ENCODE measurements around the gene ST6GALNAC3. TPM values are rescaled to one million over a fixed set of nuclear protein-coding genes. Genes with fewer than 3 reads are reported as not detected.

The ST6GALNAC3 gene
- total RNA-seq, 1 donor from 2014 or later, result 62.3 TPM

DNA sequence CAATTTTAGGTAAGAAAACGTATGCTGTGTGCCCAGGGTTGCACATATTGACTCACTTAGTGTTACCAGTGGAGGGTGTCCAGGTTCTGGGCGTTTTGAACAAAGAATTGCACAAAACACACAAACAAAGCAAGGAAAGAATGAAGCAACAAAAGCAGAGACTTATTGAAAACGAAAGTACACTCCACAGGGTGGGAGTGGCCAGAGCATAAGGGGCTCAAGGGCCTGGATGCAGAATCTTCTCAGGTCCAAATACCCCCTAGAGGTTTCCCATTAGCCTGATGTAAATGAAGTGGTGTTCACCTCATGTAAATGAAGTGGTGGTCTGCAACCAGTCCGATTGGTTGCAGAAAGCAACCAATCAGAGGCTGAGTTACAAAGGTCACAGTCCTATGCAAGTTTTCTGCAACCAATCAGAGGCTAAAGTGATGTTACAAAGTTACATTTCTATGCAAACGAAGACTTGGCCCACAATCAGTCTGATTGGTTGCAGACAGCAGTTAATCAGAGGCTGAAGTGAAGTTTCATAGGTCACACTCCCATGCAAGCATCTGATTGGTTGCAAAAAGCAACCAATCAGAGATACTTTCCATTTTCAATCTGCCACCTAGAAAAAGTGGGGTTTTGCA lies 228.3 kb downstream of the ST6GALNAC3 start:
- TF ChIP-seq, protein P1, sequence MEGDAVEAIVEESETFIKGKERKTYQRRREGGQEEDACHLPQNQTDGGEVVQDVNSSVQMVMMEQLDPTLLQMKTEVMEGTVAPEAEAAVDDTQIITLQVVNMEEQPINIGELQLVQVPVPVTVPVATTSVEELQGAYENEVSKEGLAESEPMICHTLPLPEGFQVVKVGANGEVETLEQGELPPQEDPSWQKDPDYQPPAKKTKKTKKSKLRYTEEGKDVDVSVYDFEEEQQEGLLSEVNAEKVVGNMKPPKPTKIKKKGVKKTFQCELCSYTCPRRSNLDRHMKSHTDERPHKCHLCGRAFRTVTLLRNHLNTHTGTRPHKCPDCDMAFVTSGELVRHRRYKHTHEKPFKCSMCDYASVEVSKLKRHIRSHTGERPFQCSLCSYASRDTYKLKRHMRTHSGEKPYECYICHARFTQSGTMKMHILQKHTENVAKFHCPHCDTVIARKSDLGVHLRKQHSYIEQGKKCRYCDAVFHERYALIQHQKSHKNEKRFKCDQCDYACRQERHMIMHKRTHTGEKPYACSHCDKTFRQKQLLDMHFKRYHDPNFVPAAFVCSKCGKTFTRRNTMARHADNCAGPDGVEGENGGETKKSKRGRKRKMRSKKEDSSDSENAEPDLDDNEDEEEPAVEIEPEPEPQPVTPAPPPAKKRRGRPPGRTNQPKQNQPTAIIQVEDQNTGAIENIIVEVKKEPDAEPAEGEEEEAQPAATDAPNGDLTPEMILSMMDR (IDR thresholded peaks at IDR 0.05; ENCODE audit: unreplicated experiment), result no peak
- H3K9me3 Mint-ChIP-seq, result no peaks in the 10 kb centered on the region
- peaks cover 11% of the 10 kb centered on the region for H3K4me1 Mint-ChIP-seq
- H3K36me3 Mint-ChIP-seq, result no peaks in the 10 kb centered on the region
- DNase-seq (ENCODE audit: low spot score in 2 of 2, unreplicated experiment in 2 of 2), result no peak
- H3K4me3 Mint-ChIP-seq, result no peak overlapping the region
- no peak overlapping the region for H3K27ac Mint-ChIP-seq
- no peaks in the 10 kb centered on the region for H3K27me3 Mint-ChIP-seq (ENCODE audit: low read depth)

DNA sequence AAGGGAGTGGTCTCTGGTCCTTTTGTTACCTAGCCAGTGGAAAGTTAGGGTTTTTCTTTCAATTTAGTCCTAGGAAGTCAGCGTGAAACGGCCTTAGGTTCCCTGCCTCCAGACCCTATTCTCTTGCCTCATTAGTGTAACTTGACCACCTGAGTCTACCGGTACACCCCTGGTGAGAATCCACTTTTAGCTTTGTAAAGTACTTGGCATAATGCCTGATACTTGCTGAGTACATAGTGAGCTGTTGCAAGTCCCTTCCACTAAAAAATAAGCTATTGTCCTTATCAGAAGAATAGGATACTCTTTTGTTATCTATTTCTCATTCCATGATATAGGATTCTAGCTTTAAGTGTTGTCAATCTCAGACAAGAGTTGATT lies 228.8 kb downstream of the ST6GALNAC3 start:
- H3K4me3 Mint-ChIP-seq, result no peak overlapping the region
- DNase-seq (ENCODE audit: low spot score in 2 of 2, unreplicated experiment in 2 of 2), result no peak
- TF ChIP-seq, protein P1 (IDR thresholded peaks at IDR 0.05; ENCODE audit: unreplicated experiment), result no peak
- H3K27me3 Mint-ChIP-seq (ENCODE audit: low read depth), result no peaks in the 10 kb centered on the region
- no peak overlapping the region for H3K27ac Mint-ChIP-seq
- no peaks in the 10 kb centered on the region for H3K9me3 Mint-ChIP-seq
- peaks cover 8% of the 10 kb centered on the region for H3K4me1 Mint-ChIP-seq
- no peaks in the 10 kb centered on the region for H3K36me3 Mint-ChIP-seq

DNA sequence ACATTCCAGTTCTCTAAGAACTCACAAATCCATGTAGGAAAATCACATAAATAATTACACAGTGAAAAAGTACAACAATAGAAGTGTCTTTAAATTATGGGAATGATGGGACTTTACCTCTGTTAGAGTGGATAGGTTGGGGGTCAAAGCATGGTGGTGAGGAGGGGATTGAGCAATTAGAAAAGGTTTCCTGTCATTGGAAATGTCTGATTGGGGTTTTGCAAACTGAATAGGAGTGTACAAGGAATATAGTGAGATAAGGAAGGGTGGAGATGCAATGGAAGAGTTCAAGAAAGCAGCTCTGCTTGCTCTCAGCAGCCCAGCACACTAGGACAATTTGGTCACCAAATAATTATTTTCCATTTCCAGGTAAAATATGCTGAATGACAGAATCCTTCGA lies 238.8 kb downstream of the ST6GALNAC3 start:
- Mint-ChIP-seq H3K27me3 (ENCODE audit: low read depth) (no peaks in the 10 kb centered on the region), H3K4me1 (no peaks in the 10 kb centered on the region), H3K4me3 (no peak overlapping the region), H3K9me3 (peaks cover 14% of the 10 kb centered on the region), H3K36me3 (peaks cover 23% of the 10 kb centered on the region), H3K27ac (no peak overlapping the region)
- DNase-seq (ENCODE audit: low spot score in 2 of 2, unreplicated experiment in 2 of 2), result no peak
- TF ChIP-seq, protein P1 (IDR thresholded peaks at IDR 0.05; ENCODE audit: unreplicated experiment), result no peak

DNA sequence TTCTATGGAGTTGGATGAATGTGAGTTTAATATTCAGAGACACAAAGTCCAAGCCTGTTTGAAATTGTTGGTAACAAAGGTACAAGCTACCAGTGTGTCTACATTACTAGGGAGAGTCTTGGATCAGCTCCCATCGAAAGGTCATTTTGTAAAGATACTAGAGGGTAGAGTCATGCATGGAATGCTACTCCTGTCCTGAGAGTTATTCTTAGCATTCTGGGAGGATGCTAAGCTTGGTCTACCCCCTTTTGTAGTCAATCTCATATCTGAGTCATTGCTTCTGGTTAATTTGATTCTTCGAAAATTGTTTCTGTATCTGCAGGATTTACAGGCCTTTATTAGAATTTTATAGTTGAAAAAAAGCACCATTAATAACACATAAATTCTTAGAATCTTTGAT lies 240.2 kb downstream of the ST6GALNAC3 start:
- H3K36me3 Mint-ChIP-seq, result peaks cover 23% of the 10 kb centered on the region
- peaks cover 14% of the 10 kb centered on the region for H3K9me3 Mint-ChIP-seq
- no peak overlapping the region for H3K4me3 Mint-ChIP-seq
- no peak for DNase-seq (ENCODE audit: low spot score in 2 of 2, unreplicated experiment in 2 of 2)
- no peaks in the 10 kb centered on the region for H3K4me1 Mint-ChIP-seq
- H3K27ac Mint-ChIP-seq, result no peak overlapping the region
- H3K27me3 Mint-ChIP-seq (ENCODE audit: low read depth), result no peaks in the 10 kb centered on the region
- TF ChIP-seq, protein P1 (IDR thresholded peaks at IDR 0.05; ENCODE audit: unreplicated experiment), result no peak

DNA sequence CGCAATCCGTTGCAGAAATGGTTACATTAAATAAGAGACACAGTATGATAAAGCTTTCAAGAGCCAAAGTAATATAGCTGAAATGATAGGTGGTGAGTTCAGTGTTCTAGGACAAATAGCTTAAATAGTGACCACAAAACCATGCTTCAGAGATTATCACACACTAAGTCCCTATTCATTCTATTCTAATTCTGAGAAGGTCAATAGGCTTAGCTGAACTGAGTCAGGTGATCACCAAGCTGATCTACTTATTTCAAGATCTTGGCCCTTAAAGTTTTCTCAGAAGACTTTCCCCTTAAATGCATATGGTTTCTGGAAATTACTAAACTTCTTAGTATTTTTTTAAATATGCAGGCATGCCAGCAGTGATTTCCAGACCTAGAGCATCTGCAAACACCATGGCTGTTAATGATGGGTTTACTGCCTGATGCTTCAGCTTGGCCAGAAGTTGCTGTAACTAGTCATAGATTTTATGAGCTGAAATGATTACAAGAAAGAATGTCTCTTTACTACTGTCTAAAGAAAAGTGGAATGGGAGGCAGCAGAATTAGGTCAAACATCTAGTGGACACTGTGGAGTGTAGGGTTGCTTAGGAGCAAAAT lies 242.9 kb downstream of the ST6GALNAC3 start:
- Mint-ChIP-seq H3K27ac (no peak overlapping the region), H3K4me3 (no peak overlapping the region), H3K27me3 (ENCODE audit: low read depth) (no peaks in the 10 kb centered on the region), H3K4me1 (no peaks in the 10 kb centered on the region), H3K9me3 (peaks cover 7% of the 10 kb centered on the region), H3K36me3 (peaks cover 11% of the 10 kb centered on the region)
- DNase-seq (ENCODE audit: low spot score in 2 of 2, unreplicated experiment in 2 of 2), result no peak
- TF ChIP-seq, protein P1 (IDR thresholded peaks at IDR 0.05; ENCODE audit: unreplicated experiment), result no peak

Measured in mesothelial cell of epicardium (in vitro differentiated cells).